HCT116 (cell line): ENCODE measurements around the gene LIPG. TPM values are rescaled to one million over a fixed set of nuclear protein-coding genes. Genes with fewer than 3 reads are reported as not detected.
A peak's percentile ranks its signal among the peaks of the same experiment; 100 is the strongest.

Experiments
- ATAC-seq: fragments of 200-7000 bp; cut with Tn5 transposase; 2 replicates; pipeline ENCODE4 v1.9.1; 2020; ENCODE audit warnings: mild to moderate bottlenecking, moderate library complexity
- BruUV-seq: library from RNA; stranded (reverse); fragments of 400-500 nt; replicated peaks from 2 replicates; lab custom pipeline; 2021; lab: Mats Ljungman, UMichigan
- CTCF ChIA-PET: fragments of 300-600 bp; sonication (Branson Sonifier 250); formaldehyde crosslinking; loops from one replicate; lab custom pipeline; 2021; ENCODE audit warnings: antibody characterized with exemption; lab: Charles Lee
- POLR2A ChIA-PET: fragments of 300-600, 350-600 bp; sonication (Branson Sonifier 250); formaldehyde crosslinking; loops from one replicate; lab custom pipeline; 2021; ENCODE audit warnings: antibody characterized with exemption; lab: Charles Lee
- RAD21 ChIA-PET, 2 experiments: fragments of 300-600 bp; sonication (Branson Sonifier 250); formaldehyde crosslinking; loops; one replicate each; lab custom pipeline; 2023; ENCODE audit warnings: low total read pairs in 2 of 2; ENCODE audit not compliant: uncharacterized antibody in 2 of 2, unreplicated experiment in 2 of 2, low non-redundant PET in 1 of 2; lab: Charles Lee
- DNase-seq: peaks from one replicate; pipeline ENCODE4 v3.0.0-alpha.2; 2010; ENCODE audit warnings: low read depth, low spot score
- H2AFZ ChIP-seq: fragments of 200-600 bp; shearing (Covaris generic), sonication (generic); 2 replicates; pipeline ENCODE4 v1.6.1; 2017; ENCODE audit warnings: low read depth, mixed run types, mixed read lengths, antibody characterized with exemption, low read length; ENCODE audit not compliant: poor library complexity, severe bottlenecking
- H3K27ac ChIP-seq: 2 replicates; pipeline ENCODE4 v1.5.1; 2012; ENCODE audit warnings: low read depth, low read length
- H3K27me3 ChIP-seq: fragments of 200-600 bp; sonication (generic); 2 replicates; pipeline ENCODE4 v1.6.1; 2016; ENCODE audit warnings: mixed run types, low read length, mixed read lengths; ENCODE audit not compliant: insufficient read depth
- H3K36me3 ChIP-seq, 2 experiments: fragments of 200-500 bp in 1 of 2; fragments of 200-600 bp in 1 of 2; sonication (Bioruptor generic) in 1 of 2; sonication (generic) in 1 of 2; 2 replicates each; pipeline versions ENCODE4 v1.5.1 to v1.6.1; 2014 to 2016; ENCODE audit warnings: low read length in 2 of 2, inconsistent platforms in 1 of 2, mixed read lengths in 1 of 2, mixed run types in 1 of 2; ENCODE audit not compliant: insufficient read depth in 2 of 2, control insufficient read depth in 1 of 2
- H3K4me1 ChIP-seq, 2 experiments: fragments of 200-600 bp in 1 of 2; sonication (generic) in 1 of 2; 2 replicates each; pipeline versions ENCODE4 v1.5.1 to v1.6.1; 2012 to 2017; ENCODE audit warnings: low read length in 2 of 2, inconsistent platforms in 1 of 2, mild to moderate bottlenecking in 1 of 2, mixed read lengths in 1 of 2, mixed run types in 1 of 2, moderate library complexity in 1 of 2; ENCODE audit not compliant: insufficient read depth in 2 of 2, control insufficient read depth in 1 of 2
- H3K4me2 ChIP-seq: fragments of 200-600 bp; sonication (generic); 2 replicates; pipeline ENCODE4 v1.6.1; 2017; ENCODE audit warnings: mixed run types, low read length, mixed read lengths
- H3K4me3 ChIP-seq, 2 experiments: fragments of 200-600 bp in 1 of 2; sonication (generic) in 1 of 2; replicated peaks in 1 of 2; 2 replicates each; pipeline ENCODE4 v1.5.1; 2011 to 2016; ENCODE audit warnings: low read length in 2 of 2, control low read depth in 1 of 2, low read depth in 1 of 2, mild to moderate bottlenecking in 1 of 2, mixed read lengths in 1 of 2, mixed run types in 1 of 2
- H3K79me2 ChIP-seq: fragments of 200-600 bp; sonication (generic); 2 replicates; pipeline ENCODE4 v1.6.1; 2017; ENCODE audit warnings: mild to moderate bottlenecking, mixed run types, low read length, moderate library complexity, mixed read lengths; ENCODE audit not compliant: insufficient read depth
- H3K9ac ChIP-seq: fragments of 200-600 bp; sonication (generic); 2 replicates; pipeline ENCODE4 v1.6.1; 2016; ENCODE audit warnings: low read length, mixed read lengths
- H3K9me2 ChIP-seq: fragments of 200-600 bp; sonication (generic), shearing (Covaris generic); 2 replicates; pipeline ENCODE4 v1.6.1; 2017; ENCODE audit warnings: mixed run types, mild to moderate bottlenecking, moderate library complexity; ENCODE audit not compliant: insufficient read depth
- H3K9me3 ChIP-seq, 2 experiments: fragments of 200-500 bp in 1 of 2; fragments of 200-600 bp in 1 of 2; sonication (Bioruptor generic) in 1 of 2; sonication (generic) in 1 of 2; 2 replicates each; pipeline ENCODE4 v1.6.1; 2014 to 2017; ENCODE audit warnings: low read length in 2 of 2, mixed read lengths in 2 of 2, inconsistent platforms in 1 of 2, low read depth in 1 of 2, mild to moderate bottlenecking in 1 of 2, mixed run types in 1 of 2, moderate library complexity in 1 of 2; ENCODE audit not compliant: control insufficient read depth in 1 of 2, insufficient read depth in 1 of 2
- H4K20me1 ChIP-seq: fragments of 200-600 bp; sonication (generic), shearing (Covaris generic); 2 replicates; pipeline ENCODE4 v1.6.1; 2017; ENCODE audit warnings: mixed run types, mild to moderate bottlenecking, moderate library complexity; ENCODE audit not compliant: insufficient read depth
- ATF3 ChIP-seq: IDR thresholded peaks from 2 replicates; pipeline ENCODE4 v1.6.1; 2012
- CBX3 ChIP-seq: IDR thresholded peaks from 2 replicates; pipeline ENCODE4 v1.6.1; 2012; ENCODE audit warnings: low read depth
- EZH2 ChIP-seq: fragments of 200-600 bp; sonication (generic); IDR thresholded peaks from 2 replicates; pipeline ENCODE4 v1.6.1; 2017; ENCODE audit warnings: antibody characterized with exemption, mixed run types
- JUND ChIP-seq: IDR thresholded peaks from 2 replicates; pipeline ENCODE4 v1.6.1; 2012
- RAD21 ChIP-seq: IDR thresholded peaks from 2 replicates; pipeline ENCODE4 v1.6.1; 2012; ENCODE audit warnings: low read depth, mild to moderate bottlenecking
- SRF ChIP-seq: IDR thresholded peaks from 2 replicates; pipeline ENCODE4 v1.6.1; 2012; ENCODE audit warnings: low read depth
- ZBTB33 ChIP-seq: IDR thresholded peaks from 2 replicates; pipeline ENCODE4 v1.6.1; 2011; ENCODE audit warnings: mild to moderate bottlenecking, low read length, moderate library complexity; ENCODE audit not compliant: insufficient replicate concordance; ENCODE audit errors: extremely low read depth
- ZFX ChIP-seq: fragments of 450-650 bp; IDR thresholded peaks from 2 replicates; pipeline ENCODE4 v1.6.1; 2017
- intact Hi-C: fragments of 100-400 bp; cut with micrococcal nuclease; formaldehyde crosslinking; loops from 2 replicates; pipeline ENCODE4 v1.10.0; 2022
- total RNA-seq: library from RNA; stranded (reverse); gene quantifications from one replicate; pipeline ENCODE4 v1.2.1, GENCODE V29; 2021; ENCODE audit not compliant: unreplicated experiment
- TF ChIP-seq, protein P1 (sequence below): IDR thresholded peaks from 2 replicates; pipeline ENCODE4 v1.6.1; 2012; ENCODE audit warnings: low read depth

The LIPG gene
- total RNA-seq, 1 experiment from 2014 or later = 2.6 TPM

DNA sequence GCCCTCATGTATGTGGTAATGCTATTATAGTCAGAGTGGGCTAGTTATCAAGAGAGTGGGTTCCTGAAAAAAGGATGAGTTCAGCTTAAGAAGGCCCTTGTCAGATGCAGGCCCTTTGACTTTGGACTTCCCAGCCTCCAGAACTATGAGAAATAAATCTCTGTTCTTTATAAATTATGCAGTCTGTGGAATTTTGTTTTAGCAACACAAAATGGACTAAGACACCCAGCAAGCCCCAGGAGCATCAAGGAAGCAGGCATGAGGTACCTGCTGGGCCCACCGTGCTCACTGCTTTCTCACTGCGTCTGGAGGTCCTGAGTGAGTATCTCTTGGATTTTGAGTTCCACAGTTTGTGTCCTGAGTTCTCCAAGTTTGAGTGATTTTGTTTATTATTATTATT, 35.9 kb upstream of the LIPG start:
- ChIA-PET RAD21 (no interaction called here), CTCF (no interaction called here), POLR2A (interaction anchor here (0.6 kb wide), 1 partner anchor 94 kb away, joined by 3 read pairs; no protein-coding TSS in a partner anchor)
- intact Hi-C loops = no loop called here
- Histone ChIP-seq H3K4me3 (no peak overlapping the region), H3K79me2 (no peaks in the 10 kb centered on the region), H3K27me3 (no peaks in the 10 kb centered on the region), H3K4me2 (no peak overlapping the region), H3K36me3 (no peaks in the 10 kb centered on the region), H2AFZ (no peak overlapping the region), H3K27ac (no peak overlapping the region), H3K4me1 (peaks cover 1 to 8% of the 10 kb centered on the region in 2 experiments; a peak in 3 of 4 replicates), H4K20me1 (no peaks in the 10 kb centered on the region), H3K9ac (no peak overlapping the region), H3K9me3 (no peaks in the 10 kb centered on the region), H3K9me2 (no peaks in the 10 kb centered on the region)
- no TSS peak for BruUV-seq
- ATAC-seq = no peak
- TF ChIP-seq ZBTB33 = no peak
- DNase-seq = no peak

- intact Hi-C loops = no loop called here
- H4K20me1 ChIP-seq = no peaks in the 10 kb centered on the region
- H3K79me2 ChIP-seq = no peaks in the 10 kb centered on the region
- H2AFZ ChIP-seq = peak overlapping the region; percentile 78
- ChIA-PET POLR2A (interaction anchor here (0.6 to 0.8 kb wide), 2 partner anchors 68 to 202 kb away, joined by 3 read pairs; no protein-coding TSS in a partner anchor), CTCF (no interaction called here), RAD21 (no interaction called here)
- H3K27me3 ChIP-seq = no peaks in the 10 kb centered on the region
- no peaks in the 10 kb centered on the region for H3K36me3 ChIP-seq
- no peak overlapping the region for H3K27ac ChIP-seq
- TF ChIP-seq JUND = no peak
- no peak for TF ChIP-seq RAD21
- no peak for TF ChIP-seq ZFX
- TF ChIP-seq, protein P1, sequence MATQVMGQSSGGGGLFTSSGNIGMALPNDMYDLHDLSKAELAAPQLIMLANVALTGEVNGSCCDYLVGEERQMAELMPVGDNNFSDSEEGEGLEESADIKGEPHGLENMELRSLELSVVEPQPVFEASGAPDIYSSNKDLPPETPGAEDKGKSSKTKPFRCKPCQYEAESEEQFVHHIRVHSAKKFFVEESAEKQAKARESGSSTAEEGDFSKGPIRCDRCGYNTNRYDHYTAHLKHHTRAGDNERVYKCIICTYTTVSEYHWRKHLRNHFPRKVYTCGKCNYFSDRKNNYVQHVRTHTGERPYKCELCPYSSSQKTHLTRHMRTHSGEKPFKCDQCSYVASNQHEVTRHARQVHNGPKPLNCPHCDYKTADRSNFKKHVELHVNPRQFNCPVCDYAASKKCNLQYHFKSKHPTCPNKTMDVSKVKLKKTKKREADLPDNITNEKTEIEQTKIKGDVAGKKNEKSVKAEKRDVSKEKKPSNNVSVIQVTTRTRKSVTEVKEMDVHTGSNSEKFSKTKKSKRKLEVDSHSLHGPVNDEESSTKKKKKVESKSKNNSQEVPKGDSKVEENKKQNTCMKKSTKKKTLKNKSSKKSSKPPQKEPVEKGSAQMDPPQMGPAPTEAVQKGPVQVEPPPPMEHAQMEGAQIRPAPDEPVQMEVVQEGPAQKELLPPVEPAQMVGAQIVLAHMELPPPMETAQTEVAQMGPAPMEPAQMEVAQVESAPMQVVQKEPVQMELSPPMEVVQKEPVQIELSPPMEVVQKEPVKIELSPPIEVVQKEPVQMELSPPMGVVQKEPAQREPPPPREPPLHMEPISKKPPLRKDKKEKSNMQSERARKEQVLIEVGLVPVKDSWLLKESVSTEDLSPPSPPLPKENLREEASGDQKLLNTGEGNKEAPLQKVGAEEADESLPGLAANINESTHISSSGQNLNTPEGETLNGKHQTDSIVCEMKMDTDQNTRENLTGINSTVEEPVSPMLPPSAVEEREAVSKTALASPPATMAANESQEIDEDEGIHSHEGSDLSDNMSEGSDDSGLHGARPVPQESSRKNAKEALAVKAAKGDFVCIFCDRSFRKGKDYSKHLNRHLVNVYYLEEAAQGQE = no peak
- TF ChIP-seq CBX3 = no peak
- no peak for TF ChIP-seq SRF
- no peak for TF ChIP-seq EZH2
- TF ChIP-seq ATF3 = no peak
- H3K9me3 ChIP-seq = no peaks in the 10 kb centered on the region
- no peak for DNase-seq
- BruUV-seq = no TSS peak
- no peak overlapping the region for H3K4me3 ChIP-seq
- no peak for ATAC-seq
- no peak overlapping the region for H3K9ac ChIP-seq
- H3K9me2 ChIP-seq = no peaks in the 10 kb centered on the region
- H3K4me1 ChIP-seq = no peaks in the 10 kb centered on the region; a peak in 1 of 4 replicates
- H3K4me2 ChIP-seq = no peak overlapping the region
Measured at GRCh38 chr18:49527631-49528327, 34.1 kb upstream of the LIPG start.
